Ishikawa (cell line): ENCODE results near the gene AGK.

Source experiments
- CEBPB ChIP-seq: IDR thresholded peaks from 2 replicates; pipeline ENCODE4 v1.6.1; 2012
- CREB1 ChIP-seq: IDR thresholded peaks from 2 replicates; pipeline ENCODE4 v1.6.1; 2012; ENCODE audit warnings: low read depth
- EGR1 ChIP-seq: IDR thresholded peaks from 2 replicates; pipeline ENCODE4 v1.6.1; 2012
- EP300 ChIP-seq: IDR thresholded peaks from 2 replicates; pipeline ENCODE4 v1.6.1; 2012; ENCODE audit warnings: borderline replicate concordance
- FOXM1 ChIP-seq: IDR thresholded peaks from 2 replicates; pipeline ENCODE4 v1.6.1; 2012; ENCODE audit warnings: low read depth, borderline replicate concordance
- NFIC ChIP-seq: IDR thresholded peaks from 2 replicates; pipeline ENCODE4 v1.6.1; 2012
- RAD21 ChIP-seq: IDR thresholded peaks from 2 replicates; pipeline ENCODE4 v1.6.1; 2012; ENCODE audit warnings: low read depth
- TAF1 ChIP-seq: IDR thresholded peaks from 2 replicates; pipeline ENCODE4 v1.6.1; 2012; ENCODE audit warnings: low read depth, mild to moderate bottlenecking
- TCF12 ChIP-seq: IDR thresholded peaks from 2 replicates; pipeline ENCODE4 v1.6.1; 2012; ENCODE audit warnings: low read depth
- TEAD4 ChIP-seq: IDR thresholded peaks from 2 replicates; pipeline ENCODE4 v1.6.1; 2012
- YY1 ChIP-seq: IDR thresholded peaks from 2 replicates; pipeline ENCODE4 v1.6.1; 2012; ENCODE audit warnings: low read depth
- ZBTB7A ChIP-seq: IDR thresholded peaks from 2 replicates; pipeline ENCODE4 v1.6.1; 2012; ENCODE audit warnings: low read depth
- TF ChIP-seq, protein P1 (sequence below): IDR thresholded peaks from 2 replicates; pipeline ENCODE4 v1.6.1; 2012
- TF ChIP-seq, protein P2 (sequence below): IDR thresholded peaks from 2 replicates; pipeline ENCODE4 v1.6.1; 2012
- TF ChIP-seq, protein P3 (sequence below): IDR thresholded peaks from 2 replicates; pipeline ENCODE4 v1.6.1; 2012; ENCODE audit warnings: low read depth, mild to moderate bottlenecking

The AGK gene

DNA sequence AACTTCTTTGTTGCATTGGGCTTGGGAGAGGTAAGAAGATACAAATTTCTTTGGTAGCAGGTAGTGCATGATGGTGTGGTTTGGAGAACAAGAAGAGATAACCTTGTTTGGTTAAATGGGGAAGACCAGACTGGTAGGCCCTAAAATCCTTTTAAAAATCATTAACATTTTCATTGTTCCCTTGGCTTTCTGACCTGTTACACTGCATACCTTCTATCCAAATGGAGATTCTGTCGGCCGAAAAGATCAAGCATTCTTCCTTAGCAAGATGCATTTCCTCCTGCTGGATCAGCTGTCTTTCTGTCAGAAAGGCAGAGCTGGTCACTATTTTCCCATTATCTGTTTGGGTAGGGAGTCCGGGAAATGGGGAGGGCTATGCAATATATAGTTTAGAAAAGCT, 33.7 kb downstream of the AGK start:
- TF ChIP-seq TAF1, result no peak

DNA sequence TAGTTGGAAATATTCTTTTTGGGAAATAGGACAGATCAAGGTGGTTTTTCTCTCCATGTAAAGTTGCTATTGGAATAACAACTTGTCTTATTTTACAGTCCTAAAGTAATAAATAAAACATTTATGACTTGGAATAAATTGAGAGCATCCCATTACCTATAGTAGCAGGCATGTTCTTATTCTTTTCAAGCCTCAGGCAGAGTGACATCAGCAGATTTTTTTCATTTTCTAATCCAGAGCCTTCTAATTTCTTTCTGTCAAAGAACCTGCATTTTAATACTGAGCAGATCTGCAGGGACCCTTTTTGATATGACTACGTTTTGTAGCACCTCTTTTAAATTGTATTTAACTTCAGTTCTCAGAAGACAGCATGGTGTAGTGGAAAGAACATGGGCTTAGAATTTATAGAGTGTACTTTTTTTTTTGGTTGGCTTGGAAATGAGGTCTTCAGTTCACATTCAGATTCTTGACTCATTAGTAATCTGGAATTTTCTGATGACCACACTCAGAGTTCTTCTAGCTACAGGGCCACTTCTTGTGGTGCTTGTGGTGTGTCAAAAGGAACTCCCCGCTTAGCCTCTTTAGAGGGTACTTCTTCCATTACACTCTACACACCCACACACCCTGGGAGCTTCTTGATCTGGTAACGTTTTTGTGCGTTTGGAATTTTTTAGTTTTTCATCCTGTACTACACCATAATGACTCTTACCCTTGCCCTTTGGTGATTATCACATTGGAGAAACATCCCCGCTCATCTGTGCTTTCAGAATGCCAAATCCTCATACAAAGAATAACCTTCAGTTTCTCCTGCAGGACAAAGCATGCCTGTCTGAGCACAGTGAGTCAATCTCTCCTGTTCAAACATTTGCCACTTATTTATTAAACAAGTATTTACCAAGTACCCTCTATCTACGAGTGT, 34.6 kb downstream of the AGK start:
- no peak for TF ChIP-seq TEAD4

DNA sequence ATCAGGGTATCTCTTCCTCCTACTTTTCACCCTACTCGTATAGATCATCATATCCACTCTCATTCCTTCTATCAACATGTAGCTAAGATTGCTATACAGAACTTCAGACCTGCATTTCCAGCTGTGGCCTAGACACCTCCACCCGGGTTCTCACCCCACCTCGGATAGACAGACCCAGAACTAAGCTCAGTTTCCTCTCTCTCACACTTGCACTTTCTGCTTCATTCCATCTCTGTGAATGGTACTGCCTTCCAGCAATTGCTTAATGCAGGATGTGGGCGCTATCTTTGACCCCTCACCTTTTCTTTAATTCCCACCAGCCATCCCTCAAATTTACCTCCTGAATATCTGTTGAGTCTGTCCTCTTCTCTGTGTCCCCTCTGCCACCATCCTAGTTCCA, 35.7 kb downstream of the AGK start:
- TF ChIP-seq CEBPB (no peak), CREB1 (no peak), ZBTB7A (no peak), NFIC (no peak), TAF1 (no peak)

DNA sequence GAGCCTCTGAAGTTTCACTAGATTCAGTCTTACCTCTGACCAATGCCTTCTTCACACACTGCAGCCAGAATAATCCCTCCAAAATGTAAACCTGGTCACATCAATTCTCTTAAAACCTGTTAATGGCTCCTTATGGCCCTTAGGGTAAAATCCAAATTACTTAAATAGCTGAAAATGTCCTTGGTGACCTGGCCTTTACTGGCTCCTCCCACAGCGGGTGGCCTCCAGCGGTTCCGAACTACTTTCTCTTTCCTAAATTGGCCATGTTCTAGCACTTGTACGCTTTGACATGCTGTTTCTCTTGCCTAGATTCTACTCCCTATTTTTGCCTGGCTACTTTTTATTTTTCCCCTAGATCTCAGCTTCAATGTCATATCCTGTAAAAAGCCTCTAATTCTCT, 36.1 kb downstream of the AGK start:
- TF ChIP-seq FOXM1 (no peak), NFIC (no peak), EP300 (no peak), RAD21 (no peak), ZBTB7A (no peak), TEAD4 (no peak), YY1 (no peak), CREB1 (no peak), TAF1 (no peak)
- TF ChIP-seq, protein P1, sequence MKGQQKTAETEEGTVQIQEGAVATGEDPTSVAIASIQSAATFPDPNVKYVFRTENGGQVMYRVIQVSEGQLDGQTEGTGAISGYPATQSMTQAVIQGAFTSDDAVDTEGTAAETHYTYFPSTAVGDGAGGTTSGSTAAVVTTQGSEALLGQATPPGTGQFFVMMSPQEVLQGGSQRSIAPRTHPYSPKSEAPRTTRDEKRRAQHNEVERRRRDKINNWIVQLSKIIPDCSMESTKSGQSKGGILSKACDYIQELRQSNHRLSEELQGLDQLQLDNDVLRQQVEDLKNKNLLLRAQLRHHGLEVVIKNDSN, result no peak
- TF ChIP-seq, protein P2, sequence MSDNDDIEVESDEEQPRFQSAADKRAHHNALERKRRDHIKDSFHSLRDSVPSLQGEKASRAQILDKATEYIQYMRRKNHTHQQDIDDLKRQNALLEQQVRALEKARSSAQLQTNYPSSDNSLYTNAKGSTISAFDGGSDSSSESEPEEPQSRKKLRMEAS, result no peak

DNA sequence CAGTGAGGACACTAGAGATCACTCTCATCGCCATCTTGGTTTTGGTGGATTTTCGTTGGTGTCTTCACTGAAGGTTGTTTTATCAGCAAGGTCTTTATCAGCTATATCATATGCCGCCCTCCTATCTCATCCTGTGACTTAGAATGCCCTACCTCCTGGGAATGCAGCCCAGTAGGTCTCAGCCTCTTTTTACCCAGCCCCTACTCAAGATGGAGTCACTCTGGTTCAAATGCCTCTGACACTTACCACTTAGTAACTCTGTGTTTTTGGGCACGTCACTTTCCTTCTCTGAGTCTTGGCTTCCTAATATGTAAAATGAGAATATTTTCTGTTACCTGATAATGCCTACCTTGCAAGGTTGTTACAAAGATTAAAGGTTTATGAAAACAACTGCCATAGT, 37.7 kb downstream of the AGK start:
- TF ChIP-seq, protein P3, sequence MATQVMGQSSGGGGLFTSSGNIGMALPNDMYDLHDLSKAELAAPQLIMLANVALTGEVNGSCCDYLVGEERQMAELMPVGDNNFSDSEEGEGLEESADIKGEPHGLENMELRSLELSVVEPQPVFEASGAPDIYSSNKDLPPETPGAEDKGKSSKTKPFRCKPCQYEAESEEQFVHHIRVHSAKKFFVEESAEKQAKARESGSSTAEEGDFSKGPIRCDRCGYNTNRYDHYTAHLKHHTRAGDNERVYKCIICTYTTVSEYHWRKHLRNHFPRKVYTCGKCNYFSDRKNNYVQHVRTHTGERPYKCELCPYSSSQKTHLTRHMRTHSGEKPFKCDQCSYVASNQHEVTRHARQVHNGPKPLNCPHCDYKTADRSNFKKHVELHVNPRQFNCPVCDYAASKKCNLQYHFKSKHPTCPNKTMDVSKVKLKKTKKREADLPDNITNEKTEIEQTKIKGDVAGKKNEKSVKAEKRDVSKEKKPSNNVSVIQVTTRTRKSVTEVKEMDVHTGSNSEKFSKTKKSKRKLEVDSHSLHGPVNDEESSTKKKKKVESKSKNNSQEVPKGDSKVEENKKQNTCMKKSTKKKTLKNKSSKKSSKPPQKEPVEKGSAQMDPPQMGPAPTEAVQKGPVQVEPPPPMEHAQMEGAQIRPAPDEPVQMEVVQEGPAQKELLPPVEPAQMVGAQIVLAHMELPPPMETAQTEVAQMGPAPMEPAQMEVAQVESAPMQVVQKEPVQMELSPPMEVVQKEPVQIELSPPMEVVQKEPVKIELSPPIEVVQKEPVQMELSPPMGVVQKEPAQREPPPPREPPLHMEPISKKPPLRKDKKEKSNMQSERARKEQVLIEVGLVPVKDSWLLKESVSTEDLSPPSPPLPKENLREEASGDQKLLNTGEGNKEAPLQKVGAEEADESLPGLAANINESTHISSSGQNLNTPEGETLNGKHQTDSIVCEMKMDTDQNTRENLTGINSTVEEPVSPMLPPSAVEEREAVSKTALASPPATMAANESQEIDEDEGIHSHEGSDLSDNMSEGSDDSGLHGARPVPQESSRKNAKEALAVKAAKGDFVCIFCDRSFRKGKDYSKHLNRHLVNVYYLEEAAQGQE, result no peak
- TF ChIP-seq FOXM1 (no peak), NFIC (no peak), TCF12 (no peak), CREB1 (no peak)

DNA sequence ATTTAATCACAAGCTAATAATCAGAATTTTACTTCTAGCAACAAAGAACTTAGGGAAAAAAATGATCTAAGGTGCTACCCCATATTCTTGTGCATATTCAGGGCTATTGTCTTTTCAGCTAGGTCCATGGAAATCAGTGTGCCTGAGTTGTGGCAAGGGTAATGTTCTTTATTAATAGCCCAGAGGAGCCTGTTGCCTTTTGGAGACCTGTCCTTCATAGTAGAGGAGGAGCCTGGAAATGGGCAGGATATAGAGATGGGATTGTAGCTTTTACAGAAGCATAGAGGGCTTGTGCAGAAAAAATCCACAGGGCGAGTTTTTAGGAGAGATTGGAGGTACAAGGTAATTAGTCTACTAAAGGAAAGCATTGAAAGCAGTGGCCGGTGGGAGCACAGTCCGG, 38.9 kb downstream of the AGK start:
- TF ChIP-seq, protein P2, result no peak
- TF ChIP-seq EGR1 (no peak), YY1 (no peak), TEAD4 (no peak), NFIC (no peak), TAF1 (no peak), CREB1 (no peak), TCF12 (no peak), ZBTB7A (no peak), FOXM1 (no peak), EP300 (no peak)
- TF ChIP-seq, protein P1, result no peak

DNA sequence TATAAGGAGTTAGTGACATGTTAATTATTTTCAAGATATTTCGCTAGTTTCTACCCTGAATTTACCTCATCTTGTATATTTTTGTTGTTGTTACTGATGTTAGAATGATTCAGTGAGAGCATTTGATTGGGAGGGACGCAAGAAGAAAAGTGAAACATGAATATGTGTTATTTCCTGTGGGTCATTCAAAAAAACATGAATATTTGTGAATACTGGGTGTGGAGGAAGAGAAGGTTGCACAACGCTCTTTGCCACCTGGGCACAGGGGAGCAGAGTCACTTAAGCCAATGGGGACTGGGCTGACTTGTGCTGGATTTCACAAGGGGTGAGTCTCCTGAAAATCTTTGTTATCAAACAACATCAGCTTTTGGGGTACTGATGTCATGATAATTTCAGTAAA, 39.5 kb downstream of the AGK start:
- no peak for TF ChIP-seq TCF12
- TF ChIP-seq RAD21, result no peak
- TF ChIP-seq, protein P1, result no peak
- no peak for TF ChIP-seq CEBPB
- TF ChIP-seq NFIC, result no peak
- no peak for TF ChIP-seq TEAD4
- no peak for TF ChIP-seq EP300
- no peak for TF ChIP-seq ZBTB7A
- TF ChIP-seq CREB1, result no peak

DNA sequence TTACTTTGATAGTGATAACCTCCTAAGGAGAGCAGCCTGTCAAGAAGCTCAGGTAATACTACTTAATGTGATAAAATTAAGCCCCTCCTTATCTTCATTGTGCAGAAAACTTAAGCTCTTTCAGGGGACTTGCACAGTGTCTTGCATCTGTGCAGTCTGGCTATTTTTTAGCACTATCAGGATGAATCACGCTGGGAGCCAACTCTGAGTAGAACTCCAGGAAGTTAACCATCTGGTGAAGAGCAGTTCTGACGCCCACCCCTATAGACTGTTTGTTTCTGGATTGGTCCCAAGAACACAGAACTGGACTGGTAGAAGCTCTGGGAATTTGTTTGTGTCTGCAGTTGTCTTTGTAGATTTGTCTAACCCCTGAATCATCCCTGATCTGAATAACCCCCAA, 41.9 kb downstream of the AGK start:
- TF ChIP-seq ZBTB7A, result no peak
- TF ChIP-seq, protein P1, result no peak
- no peak for TF ChIP-seq EGR1
- TF ChIP-seq, protein P3, result no peak
- TF ChIP-seq CEBPB, result no peak
- no peak for TF ChIP-seq RAD21
- TF ChIP-seq EP300, result no peak
- TF ChIP-seq FOXM1, result no peak
- no peak for TF ChIP-seq YY1
